Ovary (tissue), 9 donors: ENCODE results near the gene NDUFA8. TPM values are rescaled to one million over a fixed set of nuclear protein-coding genes. Genes with fewer than 3 reads are reported as not detected.

ENCODE experiments used
- DNase-seq, 5 donors: peaks; one replicate each; pipeline ENCODE4 v3.0.0-alpha.2; 2019 to 2020
- H3K27ac ChIP-seq, 2 donors: fragments of 200-600 bp; one replicate each; pipeline versions ENCODE4 v1.5.1 to v1.8.0; 2019 to 2022
- H3K27me3 ChIP-seq: fragments of 200-600 bp; one replicate; pipeline ENCODE4 v1.8.0; 2022
- H3K36me3 ChIP-seq: fragments of 200-600 bp; sonication (generic); one replicate; pipeline ENCODE4 v1.5.1; 2019
- H3K4me1 ChIP-seq: one replicate; pipeline ENCODE4 v1.8.1; 2013; ENCODE audit warnings: mild to moderate bottlenecking, moderate library complexity; ENCODE audit not compliant: insufficient read depth
- H3K4me3 ChIP-seq: fragments of 200-600 bp; sonication (generic); one replicate; pipeline ENCODE4 v1.5.1; 2017
- H3K9me3 ChIP-seq, 2 donors: fragments of 200-600 bp in 1 of 2; sonication (generic) in 1 of 2; one replicate each; pipeline versions ENCODE4 v1.5.1 to v1.8.1; 2013 to 2019; ENCODE audit warnings: mild to moderate bottlenecking in 1 of 2, moderate library complexity in 1 of 2
- EP300 ChIP-seq: sonication (generic); formaldehyde crosslinking; IDR thresholded peaks from one replicate; pipeline ENCODE4 v1.6.1; 2017; ENCODE audit warnings: antibody characterized with exemption
- POLR2A ChIP-seq: fragments of 450-650 bp; IDR thresholded peaks from one replicate; pipeline ENCODE4 v1.6.1; 2017; ENCODE audit warnings: antibody characterized with exemption, mild to moderate bottlenecking, moderate library complexity
- WGBS, 3 donors: extraction: QIAGEN DNeasy Blood & Tissue Kit in 1 of 3; methylation state at CpG; one replicate each; pipeline versions ENCODE4 v1.1.5 to v1.1.7; 2013 to 2017; 5-methylcytosine and 5-hydroxymethylcytosine counted together
- intact Hi-C, 4 donors: fragments of 100-400 bp; cut with DNase I; formaldehyde crosslinking; loops; one replicate each; pipeline versions ENCODE4 v1.11.0 to v1.15.1; 2022 to 2023
- polyA plus RNA-seq, 2 donors: library from polyadenylated mRNA; stranded (reverse); fragments of 200-250 nt in 1 of 2; fragments of 350-450 nt in 1 of 2; fragmentation: Illumina TruSeq in 1 of 2; extraction: RNeasy Lipid Tissue Mini Kit (QIAGEN cat#74804) in 1 of 2; gene quantifications; one replicate each; pipeline ENCODE4 v1.2.3, GENCODE V29; 2013 to 2014
- total RNA-seq, 7 donors: library from RNA; depleted of rRNA in 2 of 7; stranded (reverse); fragments of >200 nt in 2 of 7; fragmentation: NEBNext Ultra II Directional in 3 of 7; extraction: Animal tissue kit (Norgen Biotek cat#: 25700) in 3 of 7; gene quantifications; one replicate each; pipeline versions ENCODE4 v1.1.0 to v1.2.4, GENCODE V29; 2016 to 2023
- TF ChIP-seq, protein P1 (sequence below), 3 donors: fragments of 450-650 bp in 2 of 3; fragments of 200-600 bp in 1 of 3; IDR thresholded peaks; one replicate each; pipeline versions ENCODE4 v1.5.1 to v1.8.0; 2016 to 2022; ENCODE audit warnings: antibody characterized with exemption in 3 of 3, mild to moderate bottlenecking in 1 of 3
- donor health status: DM: no; HTN: no; CAD: no; lungs with moderate emphysema.
- donor health status: DM: no; HTN: no; CAD: no.
- donor health status: Bipolar disorder and iron deficiency.
- donor health status: DM: yes; HTN: yes; CAD: no.
- donor health status: DM: no; HTN: no; CAD: no.
- donor health status: DM: yes; HTN: yes; CAD: no.

The NDUFA8 gene
- total and polyA plus RNA-seq, 9 donors, result 17.2 to 88.0 (median 32.6) TPM

DNA sequence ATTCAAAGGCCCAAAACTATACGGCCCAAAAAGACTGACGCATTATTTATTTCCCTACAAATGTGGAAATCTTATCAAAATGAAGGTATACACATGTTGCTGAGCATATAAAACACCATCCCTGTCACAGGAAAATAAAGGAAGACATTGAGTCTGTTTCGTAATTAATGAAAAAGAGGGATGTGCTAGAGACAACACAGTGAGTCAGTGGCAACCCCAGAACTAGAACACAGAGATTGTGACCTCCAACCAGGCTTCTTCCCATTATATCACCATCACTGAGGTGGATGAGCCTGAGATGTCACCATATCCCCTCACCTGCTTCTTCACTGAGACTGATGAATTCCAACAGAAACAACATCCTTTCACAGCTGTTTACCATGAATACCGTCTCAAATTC lies 3.8 kb downstream of the NDUFA8 start:
- WGBS, 3 donors, result 72 to 85% (median 80%) methylated on average over 4 of the region's 4 CpGs
- DNase-seq, result no peak
- intact Hi-C loops, result no loop called here
- H3K4me1 ChIP-seq, result peaks cover 2% of the 10 kb centered on the region
- H3K27me3 ChIP-seq, result no peaks in the 10 kb centered on the region
- no peaks in the 10 kb centered on the region for H3K9me3 ChIP-seq
- TF ChIP-seq POLR2A, result no peak
- TF ChIP-seq, protein P1, sequence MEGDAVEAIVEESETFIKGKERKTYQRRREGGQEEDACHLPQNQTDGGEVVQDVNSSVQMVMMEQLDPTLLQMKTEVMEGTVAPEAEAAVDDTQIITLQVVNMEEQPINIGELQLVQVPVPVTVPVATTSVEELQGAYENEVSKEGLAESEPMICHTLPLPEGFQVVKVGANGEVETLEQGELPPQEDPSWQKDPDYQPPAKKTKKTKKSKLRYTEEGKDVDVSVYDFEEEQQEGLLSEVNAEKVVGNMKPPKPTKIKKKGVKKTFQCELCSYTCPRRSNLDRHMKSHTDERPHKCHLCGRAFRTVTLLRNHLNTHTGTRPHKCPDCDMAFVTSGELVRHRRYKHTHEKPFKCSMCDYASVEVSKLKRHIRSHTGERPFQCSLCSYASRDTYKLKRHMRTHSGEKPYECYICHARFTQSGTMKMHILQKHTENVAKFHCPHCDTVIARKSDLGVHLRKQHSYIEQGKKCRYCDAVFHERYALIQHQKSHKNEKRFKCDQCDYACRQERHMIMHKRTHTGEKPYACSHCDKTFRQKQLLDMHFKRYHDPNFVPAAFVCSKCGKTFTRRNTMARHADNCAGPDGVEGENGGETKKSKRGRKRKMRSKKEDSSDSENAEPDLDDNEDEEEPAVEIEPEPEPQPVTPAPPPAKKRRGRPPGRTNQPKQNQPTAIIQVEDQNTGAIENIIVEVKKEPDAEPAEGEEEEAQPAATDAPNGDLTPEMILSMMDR (IDR thresholded peaks at IDR 0.05), result no peak
- H3K36me3 ChIP-seq, result no peaks in the 10 kb centered on the region
- no peak overlapping the region for H3K4me3 ChIP-seq
- H3K27ac ChIP-seq, result no peak overlapping the region

DNA sequence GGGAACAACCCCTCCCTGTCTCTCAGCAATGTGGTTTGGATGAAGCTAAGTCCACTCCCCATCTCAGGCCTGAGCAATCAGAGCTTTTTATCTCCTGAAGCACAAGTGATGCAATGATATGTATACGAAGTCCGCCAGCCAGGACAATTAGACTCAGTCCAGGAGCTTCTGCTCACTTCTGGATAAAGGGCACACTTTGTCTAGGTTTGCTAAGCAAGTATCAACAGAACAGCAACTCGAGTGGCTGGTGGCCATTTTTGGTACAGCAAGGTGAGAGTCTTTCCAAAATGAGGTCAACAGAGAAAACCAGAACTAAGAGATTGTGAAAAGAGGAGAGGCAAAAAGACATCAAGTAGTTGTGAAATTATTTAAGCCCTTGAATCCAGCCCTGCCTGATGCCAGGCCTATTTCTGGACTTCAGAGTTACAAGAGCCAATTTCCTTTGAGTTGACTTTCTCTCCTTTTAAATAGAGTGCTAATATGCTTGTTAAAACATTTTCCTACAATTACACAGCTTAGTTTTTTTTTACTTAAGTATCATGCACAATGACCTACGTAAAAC lies 8.2 kb downstream of the NDUFA8 start:
- no peaks in the 10 kb centered on the region for H3K4me1 ChIP-seq
- no peak for DNase-seq
- no peaks in the 10 kb centered on the region for H3K36me3 ChIP-seq
- no peaks in the 10 kb centered on the region for H3K27me3 ChIP-seq
- H3K9me3 ChIP-seq, result no peaks in the 10 kb centered on the region
- no peak overlapping the region for H3K27ac ChIP-seq
- 81% methylated on average over 4 of the region's 4 CpGs for WGBS, 3 donors
- intact Hi-C loops, result no loop called here
- no peak overlapping the region for H3K4me3 ChIP-seq
- TF ChIP-seq EP300 (no peak), POLR2A (no peak)
- TF ChIP-seq, protein P1 (IDR thresholded peaks at IDR 0.05), result no peak

DNA sequence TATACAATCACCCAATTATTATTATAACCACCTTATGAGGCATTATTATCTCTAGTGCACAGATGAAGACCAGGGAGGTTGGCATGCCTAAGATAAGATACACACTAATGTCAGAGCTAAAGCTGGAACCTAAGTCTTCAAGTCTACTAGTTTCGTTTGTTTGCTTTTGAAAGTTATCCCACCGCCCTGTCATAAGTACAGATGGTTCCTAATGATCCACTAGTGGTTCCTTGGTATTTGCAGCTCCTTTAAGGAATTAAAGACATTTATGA lies 14.1 kb downstream of the NDUFA8 start:
- Histone ChIP-seq H3K4me1 (no peaks in the 10 kb centered on the region), H3K4me3 (no peak overlapping the region), H3K36me3 (no peaks in the 10 kb centered on the region), H3K27me3 (no peaks in the 10 kb centered on the region), H3K27ac (no peak overlapping the region), H3K9me3 (no peaks in the 10 kb centered on the region)
- intact Hi-C loops, result no loop called here
- TF ChIP-seq POLR2A (no peak), EP300 (no peak)
- TF ChIP-seq, protein P1 (IDR thresholded peaks at IDR 0.05), result no peak
- DNase-seq, result no peak
- 87 to 94% (median 89%) methylated on average over 2 of the region's 2 CpGs for WGBS, 3 donors

DNA sequence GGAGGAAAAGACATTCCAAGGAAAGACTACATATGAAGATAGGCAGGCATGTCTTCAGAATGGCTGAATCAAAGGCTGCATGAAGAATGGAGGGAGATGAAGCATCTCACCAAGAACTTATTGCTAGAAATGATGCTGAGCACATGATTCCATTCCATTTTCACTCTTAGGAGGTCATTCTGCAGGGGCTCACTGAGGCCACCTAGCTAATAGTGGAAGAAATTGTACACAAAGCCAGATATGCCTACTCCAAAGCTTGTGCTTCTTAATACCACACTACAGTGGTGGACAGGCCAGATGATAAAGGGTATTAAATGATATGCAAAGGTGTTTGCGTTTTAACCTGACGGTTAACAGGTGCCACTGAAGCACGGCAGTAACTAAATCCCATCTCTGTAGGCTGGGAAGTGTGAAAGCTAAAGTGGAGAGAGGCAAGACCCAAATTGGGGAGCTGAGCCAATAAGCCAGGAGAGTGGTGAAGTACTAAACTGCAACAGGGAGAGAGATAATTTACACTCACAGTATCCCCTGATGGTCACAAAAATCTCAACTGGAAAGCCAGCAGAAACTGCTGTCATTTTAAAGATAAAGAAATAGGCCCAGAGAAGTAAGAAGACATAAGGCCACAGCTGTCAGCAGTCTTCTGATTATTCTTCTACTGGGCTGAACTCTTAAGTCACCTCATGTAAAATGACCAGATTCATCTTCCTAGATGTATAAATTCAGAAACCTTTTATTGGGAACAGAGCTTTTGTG lies 14.6 kb downstream of the NDUFA8 start:
- no peaks in the 10 kb centered on the region for H3K9me3 ChIP-seq
- H3K27ac ChIP-seq, result no peak overlapping the region
- 86 to 91% (median 89%) methylated on average over 3 of the region's 3 CpGs for WGBS, 3 donors
- H3K36me3 ChIP-seq, result no peaks in the 10 kb centered on the region
- no peaks in the 10 kb centered on the region for H3K4me1 ChIP-seq
- DNase-seq, result no peak
- TF ChIP-seq, protein P1 (IDR thresholded peaks at IDR 0.05), result no peak
- no peaks in the 10 kb centered on the region for H3K27me3 ChIP-seq
- H3K4me3 ChIP-seq, result no peak overlapping the region
- intact Hi-C loops, result no loop called here
